ENCODE data around the gene TOMM70.

DNA sequence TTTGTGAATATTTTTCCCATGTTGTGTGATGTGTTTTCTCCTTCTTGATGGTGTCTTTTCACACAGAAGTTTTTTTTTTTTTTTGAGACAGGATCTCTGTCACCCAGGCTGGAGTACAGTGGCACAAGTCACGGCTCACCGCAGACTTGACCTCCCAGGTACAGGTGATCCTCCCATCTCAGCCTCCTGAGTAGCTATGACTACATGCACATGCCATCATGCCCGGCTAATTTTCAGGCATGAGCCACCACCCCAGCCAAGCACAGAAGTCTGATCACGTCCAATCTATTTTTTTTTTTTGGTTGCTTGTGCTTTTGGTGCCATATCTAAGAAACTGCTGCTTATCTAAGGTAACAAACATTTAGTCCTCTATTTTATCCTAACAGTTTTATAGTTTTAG is 24.6 kb downstream of the TOMM70 start:
- no peak for TF ChIP-seq CTCF (IDR thresholded peaks at IDR 0.05)
- no peak for TF ChIP-seq POLR2A (IDR thresholded peaks at IDR 0.05)
- no peak for TF ChIP-seq POLR2AphosphoS5 (IDR thresholded peaks at IDR 0.05; ENCODE audit: insufficient read depth in 1 of 2, low read depth in 1 of 2)
